HEK293T (cell line): ENCODE measurements around the gene RHOC.
A peak's percentile ranks its signal among the peaks of the same experiment; 100 is the strongest.

ENCODE experiments used
- BHLHE40 ChIP-seq: fragments of 450-650 bp; IDR thresholded peaks from 2 replicates; pipeline ENCODE4 v1.6.1; 2016; ENCODE audit warnings: mild to moderate bottlenecking, moderate library complexity, borderline replicate concordance
- CTBP1 ChIP-seq: fragments of 450-650 bp; IDR thresholded peaks from 2 replicates; pipeline ENCODE4 v1.6.1; 2016; ENCODE audit warnings: borderline replicate concordance
- FOXM1 ChIP-seq: fragments of 450-650 bp; IDR thresholded peaks from 2 replicates; pipeline ENCODE4 v1.6.1; 2017; ENCODE audit warnings: mild to moderate bottlenecking, borderline replicate concordance
- L3MBTL2 ChIP-seq: fragments of 450-650 bp; conservative IDR thresholded peaks from 2 replicates; pipeline ENCODE4 v1.6.1; 2016; ENCODE audit warnings: mild to moderate bottlenecking
- SP1 ChIP-seq: fragments of 450-650 bp; IDR thresholded peaks from 2 replicates; pipeline ENCODE4 v1.6.1; 2017
- TARDBP ChIP-seq: fragments of 450-650 bp; IDR thresholded peaks from 2 replicates; pipeline ENCODE4 v1.6.1; 2016

- TF ChIP-seq L3MBTL2 (no peak), CTBP1 (no peak), TARDBP (no peak), SP1 (no peak), BHLHE40 (no peak), FOXM1 (peak; percentile 30; the same call in 1 of the 2 replicates)
Observed at GRCh38 chr1:112700290-112701226, 6.4 kb downstream of the RHOC start.
